H1 (cell line): Measurements from ENCODE around the gene MTFR2. TPM values are rescaled to one million over a fixed set of nuclear protein-coding genes. Genes with fewer than 3 reads are reported as not detected.

Experiments used
- CTCF ChIA-PET: fragments of 300-600 bp; sonication (Branson Sonifier 250); formaldehyde crosslinking; loops from one replicate; lab custom pipeline; 2021; ENCODE audit not compliant: partially characterized antibody; lab: Charles Lee
- POLR2A ChIA-PET: fragments of 300-600 bp; sonication (Branson Sonifier 250); formaldehyde crosslinking; loops from one replicate; lab custom pipeline; 2021; ENCODE audit warnings: inconsistent platforms; ENCODE audit not compliant: partially characterized antibody; lab: Charles Lee
- DNase-seq, 2 experiments: peaks; one replicate each; pipeline versions ENCODE4 v3.0.0 to v3.0.0-alpha.2; 2010 to 2022; ENCODE audit warnings: low spot score in 2 of 2, low read depth in 1 of 2, mixed read lengths in 1 of 2
- FAIRE-seq: peaks from 2 replicates; lab custom pipeline; 2011; peaks lifted over from hg19 to GRCh38; lab: Jason Lieb, UNC
- H2AFZ ChIP-seq: 2 replicates; pipeline ENCODE4 v1.8.1; 2012; ENCODE audit warnings: low read length, inconsistent platforms
- H2AK5ac ChIP-seq: 2 replicates; pipeline ENCODE4 v1.6.1; 2013; ENCODE audit warnings: low read depth, low read length
- H2BK120ac ChIP-seq: replicated peaks from 2 replicates; pipeline ENCODE3; 2013; ENCODE audit warnings: low read depth, low read length, inconsistent platforms
- H2BK12ac ChIP-seq: 2 replicates; pipeline ENCODE4 v1.6.1; 2013; ENCODE audit warnings: low read depth, low read length
- H2BK15ac ChIP-seq: 2 replicates; pipeline ENCODE4 v1.6.1; 2013; ENCODE audit warnings: low read length
- H2BK20ac ChIP-seq: 2 replicates; pipeline ENCODE4 v1.6.1; 2013; ENCODE audit warnings: low read length
- H2BK5ac ChIP-seq: 2 replicates; pipeline ENCODE4 v1.6.1; 2013; ENCODE audit warnings: low read depth, low read length
- H3K14ac ChIP-seq: 2 replicates; pipeline ENCODE4 v1.6.1; 2013; ENCODE audit warnings: inconsistent platforms; ENCODE audit not compliant: insufficient read length
- H3K18ac ChIP-seq: 2 replicates; pipeline ENCODE4 v1.6.1; 2013; ENCODE audit warnings: low read length; ENCODE audit errors: extremely low read depth
- H3K23ac ChIP-seq: 2 replicates; pipeline ENCODE4 v1.6.1; 2013; ENCODE audit warnings: inconsistent platforms; ENCODE audit not compliant: insufficient read length
- H3K23me2 ChIP-seq: 2 replicates; pipeline ENCODE4 v1.6.1; 2013; ENCODE audit warnings: low read depth, low read length
- H3K27ac ChIP-seq: 2 replicates; pipeline ENCODE4 v1.6.1; 2011; ENCODE audit warnings: low read depth, low read length, inconsistent platforms
- H3K27me3 ChIP-seq, 4 experiments: replicated peaks in 1 of 4; 1 replicate in 1 of 4; 2 replicates in 3 of 4; pipeline versions ENCODE4 v1.6.1 to v1.8.1; 2011 to 2013; ENCODE audit warnings: low read length in 3 of 4, mild to moderate bottlenecking in 3 of 4, inconsistent platforms in 2 of 4, mixed read lengths in 2 of 4, moderate library complexity in 1 of 4; ENCODE audit not compliant: control insufficient read depth in 3 of 4, insufficient read depth in 3 of 4; ENCODE audit errors: extremely low read depth in 1 of 4
- H3K36me3 ChIP-seq, 4 experiments: 2 replicates each; pipeline versions ENCODE4 v1.6.1 to v1.8.1; 2011 to 2013; ENCODE audit warnings: mild to moderate bottlenecking in 4 of 4, low read length in 3 of 4, moderate library complexity in 2 of 4, control low read depth in 1 of 4, inconsistent platforms in 1 of 4; ENCODE audit not compliant: insufficient read depth in 4 of 4, control insufficient read depth in 2 of 4
- H3K4ac ChIP-seq: replicated peaks from 2 replicates; pipeline ENCODE3; 2013; ENCODE audit warnings: low read length, low read depth, mixed read lengths, inconsistent platforms; ENCODE audit not compliant: insufficient read length
- H3K4me1 ChIP-seq, 4 experiments: replicated peaks in 1 of 4; 1 replicate in 1 of 4; 2 replicates in 3 of 4; pipeline versions ENCODE4 v1.6.1 to v1.8.1; 2011 to 2013; ENCODE audit warnings: low read length in 3 of 4, inconsistent platforms in 2 of 4, mixed read lengths in 1 of 4; ENCODE audit not compliant: insufficient read depth in 4 of 4, control insufficient read depth in 3 of 4
- H3K4me2 ChIP-seq, 2 experiments: 2 replicates each; pipeline versions ENCODE4 v1.6.1 to v1.8.1; 2011 to 2013; ENCODE audit warnings: low read depth in 2 of 2, low read length in 2 of 2, control low read depth in 1 of 2, inconsistent platforms in 1 of 2, mild to moderate bottlenecking in 1 of 2; ENCODE audit not compliant: insufficient read depth in 1 of 2
- H3K4me3 ChIP-seq, 4 experiments: fragments of 200-600, 300-600 bp in 1 of 4; sonication (generic), shearing (Covaris generic), sonication (Bioruptor Twin) in 1 of 4; 2 replicates each; pipeline versions ENCODE4 v1.5.1 to v1.8.1; 2011 to 2016; ENCODE audit warnings: low read length in 4 of 4, low read depth in 3 of 4, control low read depth in 2 of 4, inconsistent platforms in 2 of 4, mild to moderate bottlenecking in 2 of 4, mixed read lengths in 1 of 4, moderate library complexity in 1 of 4; ENCODE audit not compliant: insufficient read depth in 2 of 4; ENCODE audit errors: extremely low read depth in 1 of 4
- H3K56ac ChIP-seq: replicated peaks from 2 replicates; pipeline ENCODE3; 2013; ENCODE audit warnings: low read depth, mild to moderate bottlenecking, mixed read lengths, low read length, inconsistent platforms; ENCODE audit not compliant: insufficient read length
- H3K79me1 ChIP-seq: 2 replicates; pipeline ENCODE4 v1.6.1; 2013; ENCODE audit warnings: low read depth, low read length, control low read depth
- H3K79me2 ChIP-seq, 2 experiments: 2 replicates each; pipeline versions ENCODE4 v1.6.1 to v1.8.1; 2012 to 2013; ENCODE audit warnings: low read length in 2 of 2, mild to moderate bottlenecking in 2 of 2, inconsistent platforms in 1 of 2; ENCODE audit not compliant: insufficient read depth in 2 of 2, control insufficient read depth in 1 of 2
- H3K9ac ChIP-seq, 4 experiments: replicated peaks in 1 of 4; 1 replicate in 1 of 4; 2 replicates in 3 of 4; pipeline versions ENCODE4 v1.6.1 to v1.8.1; 2011 to 2013; ENCODE audit warnings: low read depth in 3 of 4, low read length in 3 of 4, control low read depth in 2 of 4, mild to moderate bottlenecking in 2 of 4, moderate library complexity in 2 of 4, inconsistent platforms in 1 of 4; ENCODE audit errors: extremely low read depth in 1 of 4
- H3K9me3 ChIP-seq, 2 experiments: 2 replicates each; pipeline versions ENCODE4 v1.6.1 to v1.8.1; 2012 to 2013; ENCODE audit warnings: mild to moderate bottlenecking in 2 of 2, moderate library complexity in 2 of 2, control low read depth in 1 of 2, inconsistent platforms in 1 of 2, low read depth in 1 of 2, low read length in 1 of 2, mixed read lengths in 1 of 2; ENCODE audit not compliant: insufficient read depth in 2 of 2
- H4K20me1 ChIP-seq, 2 experiments: replicated peaks in 1 of 2; 2 replicates each; pipeline versions ENCODE3 to v1.8.1; 2011 to 2013; ENCODE audit warnings: inconsistent platforms in 2 of 2, low read length in 2 of 2, mild to moderate bottlenecking in 1 of 2; ENCODE audit not compliant: insufficient read depth in 2 of 2, control insufficient read depth in 1 of 2
- H4K5ac ChIP-seq: 2 replicates; pipeline ENCODE4 v1.6.1; 2013; ENCODE audit warnings: low read length, low read depth, mixed read lengths, inconsistent platforms; ENCODE audit not compliant: insufficient read length
- H4K8ac ChIP-seq: 2 replicates; pipeline ENCODE4 v1.8.0; 2013; ENCODE audit warnings: mild to moderate bottlenecking, moderate library complexity, low read length, inconsistent platforms; ENCODE audit not compliant: insufficient read depth; ENCODE audit errors: extremely low read depth
- H4K91ac ChIP-seq: replicated peaks from 2 replicates; pipeline ENCODE3; 2013; ENCODE audit warnings: low read length, mixed read lengths, inconsistent platforms; ENCODE audit not compliant: insufficient read length
- BRCA1 ChIP-seq: IDR thresholded peaks from 2 replicates; pipeline ENCODE4 v1.6.1; 2012; ENCODE audit warnings: low read depth, low read length, improper control_type of control experiment
- CEBPB ChIP-seq: IDR thresholded peaks from 2 replicates; pipeline ENCODE4 v1.6.1; 2012; ENCODE audit warnings: low read depth, low read length
- CHD1 ChIP-seq: IDR thresholded peaks from 2 replicates; pipeline ENCODE4 v1.6.1; 2012; ENCODE audit warnings: low read depth, low read length, improper control_type of control experiment
- CREB1 ChIP-seq: IDR thresholded peaks from 2 replicates; pipeline ENCODE4 v1.6.1; 2012; ENCODE audit warnings: inconsistent platforms
- CTBP2 ChIP-seq: IDR thresholded peaks from 2 replicates; pipeline ENCODE4 v1.7.0; 2011; ENCODE audit warnings: borderline replicate concordance, mild to moderate bottlenecking, moderate library complexity, mixed read lengths, low read length; ENCODE audit not compliant: insufficient read depth, insufficient read length
- E2F6 ChIP-seq: IDR thresholded peaks from 2 replicates; pipeline ENCODE4 v1.6.1; 2012; ENCODE audit warnings: inconsistent platforms
- POLR2A ChIP-seq, 2 experiments: IDR thresholded peaks; 1 replicate in 1 of 2; 2 replicates in 1 of 2; pipeline ENCODE4 v1.6.1; 2011; ENCODE audit warnings: low read depth in 2 of 2, low read length in 2 of 2, mild to moderate bottlenecking in 2 of 2; ENCODE audit errors: control extremely low read depth in 1 of 2
- RFX5 ChIP-seq: IDR thresholded peaks from 2 replicates; pipeline ENCODE4 v1.6.1; 2011; ENCODE audit warnings: low read depth, low read length, improper control_type of control experiment, borderline replicate concordance
- SAP30 ChIP-seq: fragments of 300-600 bp; sonication (generic); IDR thresholded peaks from 2 replicates; pipeline ENCODE4 v1.7.1; 2012; ENCODE audit warnings: low read length, moderate library complexity, mild to moderate bottlenecking, inconsistent platforms; ENCODE audit not compliant: insufficient read depth, insufficient replicate concordance
- TAF7 ChIP-seq: optimal IDR thresholded peaks from 2 replicates; pipeline ENCODE3; 2011; ENCODE audit warnings: low read depth, mild to moderate bottlenecking, inconsistent platforms, low read length, moderate library complexity, borderline replicate concordance
- TCF12 ChIP-seq: IDR thresholded peaks from 2 replicates; pipeline ENCODE4 v1.6.1; 2011; ENCODE audit warnings: low read depth, mild to moderate bottlenecking, low read length
- USF2 ChIP-seq: IDR thresholded peaks from 2 replicates; pipeline ENCODE4 v1.6.1; 2011; ENCODE audit warnings: low read length, improper control_type of control experiment
- WGBS, 2 experiments: shearing (Covaris generic) in 1 of 2; methylation state at CpG; one replicate each; pipeline versions ENCODE4 v1.1.6 to v1.1.7; 2013 to 2015; ENCODE audit warnings: low lambda C conversion rate in 2 of 2, mixed read lengths in 2 of 2, inconsistent platforms in 1 of 2, low coverage in 1 of 2, missing lambda C conversion rate in 1 of 2; ENCODE audit not compliant: insufficient replicate concordance in 2 of 2, insufficient coverage in 1 of 2, insufficient read length in 1 of 2; ENCODE audit errors: extremely low coverage in 1 of 2, missing lambda C conversion rate in 1 of 2; 5-methylcytosine and 5-hydroxymethylcytosine counted together
- polyA plus RNA-seq, 7 experiments: library from polyadenylated mRNA; depleted of rRNA in 3 of 7; stranded (reverse) in 5 of 7; unstranded in 2 of 7; fragments of >200 nt in 5 of 7; fragments of 200-250 nt in 2 of 7; gene quantifications; 1 replicate in 5 of 7; 2 replicates in 1 of 7; 4 replicates in 1 of 7; pipeline versions ENCODE4 v1.2.1 to v1.2.3, GENCODE V29; 2011 to 2013; ENCODE audit warnings: missing spikeins in 2 of 7, mixed read lengths in 2 of 7
- total RNA-seq: library from RNA; stranded (reverse); fragmentation: NEBNext Ultra II Directional; extraction: Animal tissue kit (Norgen Biotek cat#: 25700); gene quantifications from 2 replicates; pipeline ENCODE4 v1.2.1, GENCODE V29; 2021

MTFR2 gene
- total and polyA plus RNA-seq, 2 of the 8 experiments (the other 6 are each of a cell fraction or from before 2014, with no cell fraction given), result 8.5 to 10.7 TPM

- no peaks in the 10 kb centered on the region for H3K23me2 ChIP-seq
- H2BK12ac ChIP-seq, result no peak overlapping the region
- no peaks in the 10 kb centered on the region for H3K4me1 ChIP-seq
- no peak overlapping the region for H2BK20ac ChIP-seq
- no peak overlapping the region for H4K91ac ChIP-seq
- no peak overlapping the region for H3K4me3 ChIP-seq
- H3K27ac ChIP-seq, result no peak overlapping the region
- no peak for DNase-seq
- no peak overlapping the region for H2AFZ ChIP-seq
- no peaks in the 10 kb centered on the region for H3K27me3 ChIP-seq
- H2AK5ac ChIP-seq, result no peak overlapping the region
- no peak overlapping the region for H4K5ac ChIP-seq
- no peak overlapping the region for H2BK120ac ChIP-seq
- FAIRE-seq, result no peak
- TF ChIP-seq SAP30, result no peak
- TF ChIP-seq CREB1, result no peak
- TF ChIP-seq CHD1, result no peak
- TF ChIP-seq TAF7, result no peak
- TF ChIP-seq CTBP2, result no peak
- no peak for TF ChIP-seq POLR2A (IDR thresholded peaks at IDR 0.05; ENCODE audit: control extremely low read depth in 1 of 2, low read depth in 2 of 2, low read length in 2 of 2)
- TF ChIP-seq CEBPB, result no peak
- no peak for TF ChIP-seq E2F6
- TF ChIP-seq BRCA1, result no peak
- no peak for TF ChIP-seq TCF12
- TF ChIP-seq RFX5, result no peak
- TF ChIP-seq USF2, result no peak
- ChIA-PET POLR2A (interaction anchor here (0.6 kb wide), 1 partner anchor 517 kb away, joined by 3 read pairs; no protein-coding TSS in a partner anchor), CTCF (interaction anchor here (1.0 to 1.1 kb wide), 2 partner anchors 16 to 152 kb away, joined by 3 to 4 read pairs; no protein-coding TSS in a partner anchor)
- H3K79me1 ChIP-seq, result no peaks in the 10 kb centered on the region
- no peak overlapping the region for H3K23ac ChIP-seq
- H3K4me2 ChIP-seq, result no peak overlapping the region
- H3K14ac ChIP-seq, result no peak overlapping the region
- no peak overlapping the region for H3K9ac ChIP-seq
- no peak overlapping the region for H3K56ac ChIP-seq
- H2BK5ac ChIP-seq, result no peak overlapping the region
- H3K36me3 ChIP-seq, result no peaks in the 10 kb centered on the region
- no peak overlapping the region for H3K4ac ChIP-seq
- H4K8ac ChIP-seq, result no peak overlapping the region
- H3K79me2 ChIP-seq, result no peaks in the 10 kb centered on the region
- WGBS, 2 experiments, result 89% methylated on average over 1 of the region's 1 CpG; no CpG with 5 or more reads in 1 of the 2 experiments
- H3K9me3 ChIP-seq, result no peaks in the 10 kb centered on the region
- no peak overlapping the region for H2BK15ac ChIP-seq
- no peaks in the 10 kb centered on the region for H4K20me1 ChIP-seq
- H3K18ac ChIP-seq, result no peak overlapping the region
These were observed 63.7 kb downstream of the MTFR2 start for GRCh38 chr6:136186363-136186762.
